HL-60 (cell line): ENCODE data around the gene TBC1D16.

ENCODE experiments used
- TF ChIP-seq, protein P1 (sequence below): IDR thresholded peaks from one replicate; pipeline ENCODE4 v1.5.1; 2011; ENCODE audit warnings: low read length, control low read depth, inconsistent platforms; ENCODE audit not compliant: insufficient read depth
- TF ChIP-seq, protein P2 (sequence below): IDR thresholded peaks from 2 replicates; pipeline ENCODE4 v1.6.1; 2012; ENCODE audit warnings: low read depth; ENCODE audit not compliant: insufficient replicate concordance

- TF ChIP-seq, protein P1, sequence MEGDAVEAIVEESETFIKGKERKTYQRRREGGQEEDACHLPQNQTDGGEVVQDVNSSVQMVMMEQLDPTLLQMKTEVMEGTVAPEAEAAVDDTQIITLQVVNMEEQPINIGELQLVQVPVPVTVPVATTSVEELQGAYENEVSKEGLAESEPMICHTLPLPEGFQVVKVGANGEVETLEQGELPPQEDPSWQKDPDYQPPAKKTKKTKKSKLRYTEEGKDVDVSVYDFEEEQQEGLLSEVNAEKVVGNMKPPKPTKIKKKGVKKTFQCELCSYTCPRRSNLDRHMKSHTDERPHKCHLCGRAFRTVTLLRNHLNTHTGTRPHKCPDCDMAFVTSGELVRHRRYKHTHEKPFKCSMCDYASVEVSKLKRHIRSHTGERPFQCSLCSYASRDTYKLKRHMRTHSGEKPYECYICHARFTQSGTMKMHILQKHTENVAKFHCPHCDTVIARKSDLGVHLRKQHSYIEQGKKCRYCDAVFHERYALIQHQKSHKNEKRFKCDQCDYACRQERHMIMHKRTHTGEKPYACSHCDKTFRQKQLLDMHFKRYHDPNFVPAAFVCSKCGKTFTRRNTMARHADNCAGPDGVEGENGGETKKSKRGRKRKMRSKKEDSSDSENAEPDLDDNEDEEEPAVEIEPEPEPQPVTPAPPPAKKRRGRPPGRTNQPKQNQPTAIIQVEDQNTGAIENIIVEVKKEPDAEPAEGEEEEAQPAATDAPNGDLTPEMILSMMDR: no peak
- TF ChIP-seq, protein P2, sequence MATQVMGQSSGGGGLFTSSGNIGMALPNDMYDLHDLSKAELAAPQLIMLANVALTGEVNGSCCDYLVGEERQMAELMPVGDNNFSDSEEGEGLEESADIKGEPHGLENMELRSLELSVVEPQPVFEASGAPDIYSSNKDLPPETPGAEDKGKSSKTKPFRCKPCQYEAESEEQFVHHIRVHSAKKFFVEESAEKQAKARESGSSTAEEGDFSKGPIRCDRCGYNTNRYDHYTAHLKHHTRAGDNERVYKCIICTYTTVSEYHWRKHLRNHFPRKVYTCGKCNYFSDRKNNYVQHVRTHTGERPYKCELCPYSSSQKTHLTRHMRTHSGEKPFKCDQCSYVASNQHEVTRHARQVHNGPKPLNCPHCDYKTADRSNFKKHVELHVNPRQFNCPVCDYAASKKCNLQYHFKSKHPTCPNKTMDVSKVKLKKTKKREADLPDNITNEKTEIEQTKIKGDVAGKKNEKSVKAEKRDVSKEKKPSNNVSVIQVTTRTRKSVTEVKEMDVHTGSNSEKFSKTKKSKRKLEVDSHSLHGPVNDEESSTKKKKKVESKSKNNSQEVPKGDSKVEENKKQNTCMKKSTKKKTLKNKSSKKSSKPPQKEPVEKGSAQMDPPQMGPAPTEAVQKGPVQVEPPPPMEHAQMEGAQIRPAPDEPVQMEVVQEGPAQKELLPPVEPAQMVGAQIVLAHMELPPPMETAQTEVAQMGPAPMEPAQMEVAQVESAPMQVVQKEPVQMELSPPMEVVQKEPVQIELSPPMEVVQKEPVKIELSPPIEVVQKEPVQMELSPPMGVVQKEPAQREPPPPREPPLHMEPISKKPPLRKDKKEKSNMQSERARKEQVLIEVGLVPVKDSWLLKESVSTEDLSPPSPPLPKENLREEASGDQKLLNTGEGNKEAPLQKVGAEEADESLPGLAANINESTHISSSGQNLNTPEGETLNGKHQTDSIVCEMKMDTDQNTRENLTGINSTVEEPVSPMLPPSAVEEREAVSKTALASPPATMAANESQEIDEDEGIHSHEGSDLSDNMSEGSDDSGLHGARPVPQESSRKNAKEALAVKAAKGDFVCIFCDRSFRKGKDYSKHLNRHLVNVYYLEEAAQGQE: no peak
Observed at GRCh38 chr17:80028030-80028429, 7.6 kb downstream of the TBC1D16 start.
